Skin of body (tissue), 2 donors: ENCODE results near the gene S100A10. TPM values are rescaled to one million over a fixed set of nuclear protein-coding genes. Genes with fewer than 3 reads are reported as not detected.

Experiments used
- DNase-seq: peaks from one replicate; lab custom pipeline; 2025; lab: John Stamatoyannopoulos, UW
- total RNA-seq: library from RNA; depleted of rRNA; stranded (reverse); fragments of >200 nt; gene quantifications from one replicate; pipeline ENCODE4 v1.2.3, GENCODE V29; 2014

The S100A10 gene
- total RNA-seq, 1 donor from 2014 or later: 133 TPM

GRCh38 chr1:152013664-152014237, 20.1 kb upstream of the S100A10 start:
- DNase-seq: no peak

GRCh38 chr1:152009691-152010090, 16.0 kb upstream of the S100A10 start:
- no peak for DNase-seq

DNA sequence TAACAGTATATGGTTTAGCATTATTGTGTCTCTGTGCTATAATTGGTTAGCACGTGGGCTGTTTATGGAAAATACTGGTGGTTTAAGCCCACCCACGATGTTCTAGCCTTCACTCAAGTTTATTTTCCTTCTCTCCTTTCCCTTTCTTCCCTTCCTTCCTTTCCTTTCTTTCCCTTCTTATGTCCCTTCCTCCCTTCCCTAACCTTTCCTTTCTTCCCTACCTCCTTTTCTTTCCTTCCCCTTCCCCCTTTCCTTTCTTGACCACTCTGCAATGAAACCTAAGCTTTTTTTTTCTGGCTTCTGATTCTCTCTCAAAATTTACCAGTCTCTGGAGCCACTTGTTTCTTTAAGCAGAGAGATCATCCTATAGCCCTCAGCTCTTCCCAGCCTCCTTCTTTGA, 13.4 kb upstream of the S100A10 start:
- no peak for DNase-seq

DNA sequence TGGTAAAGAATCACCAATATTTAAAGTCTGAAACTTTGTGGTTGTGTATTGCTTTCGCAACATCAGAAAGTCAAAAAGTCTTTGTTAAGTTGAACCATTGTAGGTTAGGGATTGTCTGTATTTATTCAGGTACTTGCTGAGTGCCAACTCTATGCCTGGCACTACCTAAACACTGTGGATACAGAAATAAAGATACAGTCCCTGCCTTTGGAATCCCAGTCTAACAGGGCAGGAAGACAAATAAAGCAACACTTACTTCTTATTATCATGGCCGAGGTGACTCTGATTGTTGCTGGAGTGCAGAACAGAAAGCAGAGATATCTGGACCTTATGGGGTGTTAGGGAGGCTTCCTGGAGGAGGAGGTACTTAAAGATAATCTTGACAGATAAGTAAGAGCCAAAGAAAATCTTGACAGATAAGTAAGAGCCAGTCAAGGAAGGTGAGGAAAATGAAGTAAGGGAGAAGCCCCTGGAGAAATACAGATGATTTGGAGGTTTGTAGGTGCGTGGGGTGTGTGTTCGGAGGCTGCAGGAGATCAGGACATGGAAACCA, 11.8 kb upstream of the S100A10 start:
- no peak for DNase-seq

- DNase-seq: no peak
These were observed 10.3 kb upstream of the S100A10 start for GRCh38 chr1:152003846-152004442.

GRCh38 chr1:152002960-152003359, 9.3 kb upstream of the S100A10 start:
- no peak for DNase-seq

DNA sequence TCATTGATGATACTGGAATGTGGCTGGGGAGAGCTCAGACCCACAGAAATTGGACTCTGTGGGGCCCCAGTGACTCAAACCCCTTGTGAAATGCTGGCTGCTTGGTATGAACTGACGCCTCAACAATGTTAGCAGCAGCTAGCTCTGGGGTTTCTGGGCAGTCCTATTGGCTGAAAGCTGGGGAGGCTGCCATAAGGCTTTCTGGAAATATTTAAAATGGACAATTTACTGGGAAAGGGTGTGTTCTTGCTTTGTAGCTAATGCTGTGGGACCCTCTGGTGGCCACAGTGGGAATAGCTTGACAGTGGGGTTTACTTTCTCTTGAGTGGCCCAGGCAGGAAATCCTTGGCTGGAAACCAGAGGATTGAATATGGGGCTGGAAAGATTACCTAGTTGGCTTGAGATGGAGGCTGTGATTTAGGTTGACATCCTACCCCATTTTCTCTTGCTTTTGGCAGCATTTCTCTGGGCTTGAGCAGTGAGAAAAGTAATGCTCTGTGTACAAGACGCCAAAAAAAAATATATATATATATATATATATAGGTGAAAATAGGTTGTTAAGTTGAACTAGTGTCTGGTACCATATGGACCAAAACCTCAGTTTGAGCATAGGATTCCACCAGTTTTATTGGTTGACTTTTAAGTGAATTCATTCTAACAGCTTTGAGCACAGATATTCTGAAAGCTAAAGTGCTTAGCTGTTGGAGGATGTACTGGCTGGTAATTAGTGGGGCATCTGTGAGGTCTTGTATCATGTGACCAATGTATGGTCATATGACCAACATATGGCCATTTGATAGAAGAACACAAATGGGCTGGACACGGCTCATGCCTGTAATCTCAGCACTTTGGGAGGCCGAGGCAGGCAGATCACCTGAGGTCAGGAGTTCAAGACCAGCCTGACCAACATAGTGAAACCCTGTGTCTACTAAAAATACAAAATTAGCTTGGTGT, 8.2 kb upstream of the S100A10 start:
- peak; percentile 77 for DNase-seq

DNA sequence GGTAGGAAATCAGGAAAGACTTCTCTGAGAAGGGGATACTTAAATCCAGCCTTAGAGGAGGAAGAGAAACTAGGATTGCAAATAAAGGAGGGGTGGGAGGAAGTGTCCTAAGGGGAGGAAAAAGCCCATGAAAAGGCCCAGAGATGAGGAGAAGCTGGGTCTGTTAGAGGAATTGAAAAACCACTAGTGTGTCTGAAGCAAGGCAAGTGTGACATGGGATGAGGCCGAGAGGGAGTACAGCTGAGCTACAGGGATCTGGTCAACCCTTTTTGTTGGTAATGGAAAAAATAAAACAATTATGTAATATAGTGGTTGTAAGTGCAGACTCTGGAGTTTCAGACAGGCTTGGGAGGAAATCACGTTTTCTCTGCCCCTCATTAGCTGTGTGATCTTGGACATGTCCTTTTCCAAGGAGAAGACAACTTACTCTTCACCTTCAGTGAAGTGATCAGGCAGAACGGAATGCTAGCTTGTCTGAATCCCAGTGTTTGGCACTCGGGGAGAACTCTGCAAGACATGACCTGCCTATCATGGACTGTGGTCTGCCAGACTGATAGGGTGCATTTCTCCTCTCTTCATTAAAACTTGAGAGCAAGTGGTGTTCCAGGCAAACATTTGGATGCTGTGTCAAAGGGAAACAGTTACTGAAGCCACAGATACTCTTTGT, 7.4 kb upstream of the S100A10 start:
- no peak for DNase-seq

GRCh38 chr1:151998611-151999362, 5.1 kb upstream of the S100A10 start:
- no peak for DNase-seq

GRCh38 chr1:151997284-151997570, 3.6 kb upstream of the S100A10 start:
- DNase-seq: no peak

GRCh38 chr1:151995774-151996173, 2.1 kb upstream of the S100A10 start:
- DNase-seq: no peak

DNA sequence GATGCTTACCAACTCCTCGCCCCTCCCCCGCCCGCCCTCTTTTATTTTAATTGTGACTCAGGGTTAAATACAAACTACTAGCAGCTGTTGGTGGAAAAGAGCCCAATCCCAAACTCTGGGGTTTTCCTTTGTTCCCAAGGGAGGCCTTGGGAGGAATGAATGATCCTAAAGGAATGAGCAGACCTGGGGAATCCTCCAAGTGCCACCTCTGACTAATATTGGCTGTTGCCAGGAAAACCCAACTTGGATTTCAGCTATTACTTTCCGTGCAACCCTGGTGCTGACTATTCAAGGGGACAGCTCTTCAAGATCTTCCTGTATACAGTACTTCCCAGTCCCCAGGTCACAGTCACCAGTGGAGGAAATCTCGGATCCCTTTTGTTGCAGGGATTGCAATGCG, 1.3 kb upstream of the S100A10 start:
- no peak for DNase-seq

DNA sequence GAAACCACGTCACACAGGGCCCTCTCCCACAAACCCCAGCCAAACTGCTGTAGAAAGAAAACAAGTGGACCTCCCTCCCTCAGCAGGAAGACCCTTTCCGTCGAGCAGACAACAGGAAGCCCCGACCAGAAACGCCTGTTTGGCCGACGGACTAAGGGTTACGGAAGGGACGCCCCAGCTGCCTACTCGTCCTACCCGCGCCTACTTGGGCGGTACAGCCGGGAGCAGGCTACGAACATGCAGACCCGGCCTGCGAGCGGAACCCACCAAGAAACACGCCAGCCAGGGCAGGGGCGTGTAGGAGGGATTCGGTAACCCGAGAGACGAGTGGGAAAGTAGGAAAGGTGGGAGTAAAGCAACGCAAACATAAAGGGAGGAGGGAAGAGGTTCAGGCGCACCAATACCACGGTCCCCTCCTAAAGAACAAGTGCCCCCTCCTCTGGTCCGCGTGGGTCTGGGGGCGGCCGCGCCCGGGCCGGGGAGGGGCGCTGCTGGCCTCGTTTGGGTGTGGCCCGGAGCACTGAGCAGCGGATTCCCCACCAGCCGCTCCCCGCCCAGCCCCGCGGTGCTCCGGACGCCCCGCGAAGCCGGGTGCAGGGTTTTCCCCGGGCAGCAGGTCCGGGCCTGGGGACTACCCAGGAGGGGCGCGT, 450 bp downstream of the S100A10 start:
- DNase-seq: no peak

DNA sequence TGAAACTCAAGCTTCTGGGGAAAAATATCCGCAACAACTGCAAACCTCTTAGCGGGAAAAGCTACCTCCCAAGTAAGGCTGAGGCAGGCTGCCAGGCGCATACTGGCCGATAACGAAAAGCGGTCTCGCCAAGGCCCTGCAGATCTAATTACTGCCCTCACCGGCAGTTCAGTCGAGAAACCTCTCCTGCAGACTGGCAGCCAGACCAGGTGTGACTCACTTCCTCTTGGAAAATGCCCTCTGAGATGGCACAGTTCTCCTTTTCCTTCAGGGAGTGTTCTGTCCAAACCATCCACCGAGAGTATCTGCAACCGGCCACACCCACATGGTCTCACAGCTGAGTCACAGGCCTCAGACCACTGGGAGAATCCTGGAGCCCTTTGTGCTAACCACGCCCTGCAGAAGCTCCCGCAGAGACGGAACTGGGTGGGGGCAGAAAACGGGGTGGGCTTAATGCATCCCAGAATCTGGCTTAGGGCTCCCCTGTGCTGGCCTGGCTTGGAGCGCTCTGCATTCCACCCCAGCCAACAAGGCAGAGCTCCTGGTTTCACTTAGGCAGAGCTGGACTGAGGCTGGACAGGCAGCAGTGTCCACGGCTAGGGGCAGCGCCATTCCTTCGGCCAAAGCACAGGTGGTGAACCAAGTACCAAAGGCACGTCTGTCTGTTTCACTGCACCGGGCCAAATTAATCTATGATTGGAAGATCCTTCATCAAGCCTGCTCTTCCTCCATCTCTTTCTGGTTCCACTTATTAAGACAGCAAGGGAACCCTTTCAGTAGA, 1.2 kb downstream of the S100A10 start:
- DNase-seq: peak; percentile 54

- DNase-seq: no peak
These were observed 1.9 kb downstream of the S100A10 start for GRCh38 chr1:151991663-151992302.

GRCh38 chr1:151990856-151991198, 2.8 kb downstream of the S100A10 start:
- DNase-seq: no peak

- DNase-seq: no peak
These were observed 3.4 kb downstream of the S100A10 start for GRCh38 chr1:151990058-151990855.

DNA sequence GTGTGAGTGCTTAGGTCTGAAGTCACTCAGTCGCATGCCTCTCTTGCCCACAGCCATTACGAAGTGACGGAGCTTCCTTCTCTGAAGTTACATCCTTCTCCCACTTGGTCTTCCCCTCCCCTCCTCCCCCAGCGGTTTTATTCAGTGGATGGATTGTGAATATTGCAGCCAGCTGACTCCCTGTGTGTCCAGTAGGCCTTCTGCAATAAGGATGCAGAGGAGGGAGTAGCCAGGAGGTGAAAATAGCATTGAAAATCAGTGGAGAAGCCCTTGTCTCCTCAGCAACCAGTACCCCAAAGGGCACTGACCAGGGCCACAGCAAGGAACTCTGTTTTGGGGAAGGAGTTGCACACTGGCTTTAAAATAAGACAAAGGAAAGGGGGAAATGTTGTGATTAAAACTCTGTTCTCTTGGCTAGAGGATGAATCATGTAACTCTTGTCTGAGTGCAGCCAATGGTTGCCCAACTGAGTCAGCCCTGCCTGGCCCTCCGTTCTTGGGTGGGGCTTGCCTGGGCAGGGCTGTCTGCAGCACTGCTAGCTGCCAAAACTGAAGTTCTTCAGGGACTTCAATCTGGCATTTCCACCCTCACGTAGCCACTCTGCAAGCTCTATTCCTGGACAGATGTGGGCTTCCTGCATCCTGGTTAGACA, 4.3 kb downstream of the S100A10 start:
- DNase-seq: no peak
